ENCODE measurements around the gene GMDS. TPM values are rescaled to one million over a fixed set of nuclear protein-coding genes. Genes with fewer than 3 reads are reported as not detected.

GMDS gene
- total RNA-seq, 2 experiments from 2014 or later, result 33.2 to 33.5 TPM

DNA sequence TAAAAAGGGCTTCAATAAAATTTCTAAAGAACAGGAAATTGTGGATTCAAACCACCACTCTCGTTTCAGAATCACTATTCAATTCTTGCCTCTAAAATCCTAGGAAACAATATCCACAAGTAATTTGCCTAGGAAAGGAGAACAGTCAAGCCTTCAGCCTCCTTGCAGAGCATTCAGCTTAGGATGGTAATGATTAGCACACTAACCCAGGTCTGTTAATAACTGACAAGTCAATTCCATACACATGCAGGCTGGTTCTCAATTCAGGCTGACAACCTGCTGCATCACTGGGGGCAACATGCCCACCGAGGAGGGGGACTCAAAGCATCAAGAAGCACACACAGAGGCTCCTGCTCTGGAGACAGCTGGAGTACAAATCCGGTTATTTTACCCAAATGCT, 57.6 kb downstream of the GMDS start:
- ChIA-PET CTCF (interaction anchor here (0.7 to 1.4 kb wide), 3 partner anchors 8 to 101 kb away, joined by 3 to 6 read pairs (median 3); no protein-coding TSS in a partner anchor), POLR2A (no interaction called here)
- peaks cover 19% of the 10 kb centered on the region for H3K27me3 Mint-ChIP-seq
- ATAC-seq (no peak), DNase-seq (no peak)
- no peak overlapping the region for H3K27ac Mint-ChIP-seq
- no peak overlapping the region for H3K4me3 Mint-ChIP-seq
- H3K4me1 Mint-ChIP-seq, result peaks cover 17% of the 10 kb centered on the region
- intact Hi-C loops (cut with DNase I, micrococcal nuclease), result loop anchor here (2.0 to 5.0 kb wide), 2 partner anchors 27 to 61 kb away; no protein-coding TSS in a partner anchor
- no peaks in the 10 kb centered on the region for H3K36me3 Mint-ChIP-seq (ENCODE audit: low read depth)
- H3K9me3 Mint-ChIP-seq (ENCODE audit: low read depth), result no peaks in the 10 kb centered on the region

DNA sequence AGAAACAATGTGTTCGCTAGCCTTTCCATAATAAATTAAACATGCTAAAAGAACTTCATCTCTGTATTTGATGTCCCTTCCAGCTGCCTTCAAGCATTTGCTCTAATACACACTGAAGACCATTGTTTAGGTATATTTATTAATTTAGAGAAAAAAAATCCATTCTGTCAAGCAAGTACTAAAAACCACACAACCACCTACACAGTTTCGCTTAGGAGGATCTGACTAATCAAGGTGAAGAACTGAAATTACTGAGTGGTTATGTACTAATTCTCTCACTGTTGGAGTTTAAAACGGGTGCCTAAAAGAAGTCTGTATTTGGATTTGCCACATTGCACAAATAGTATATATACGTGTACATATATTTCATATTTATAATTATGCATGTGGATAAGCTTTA, 58.9 kb downstream of the GMDS start:
- Mint-ChIP-seq H3K27ac (no peak overlapping the region), H3K9me3 (ENCODE audit: low read depth) (no peaks in the 10 kb centered on the region), H3K4me3 (no peak overlapping the region), H3K4me1 (peaks cover 24% of the 10 kb centered on the region), H3K36me3 (ENCODE audit: low read depth) (no peaks in the 10 kb centered on the region), H3K27me3 (peaks cover 19% of the 10 kb centered on the region)
- DNase-seq (peak; percentile 56), ATAC-seq (peak; percentile 74)
- ChIA-PET CTCF (interaction anchor here (1.4 kb wide), 1 partner anchor 9 kb away, joined by 6 read pairs; no protein-coding TSS in a partner anchor), POLR2A (no interaction called here)
- intact Hi-C loops (cut with DNase I, micrococcal nuclease), result loop anchor here (1.0 to 5.0 kb wide), 5 partner anchors 26 to 75 kb away; partner anchors contain the start of gene GMDS (in 1 of the 2)

DNA sequence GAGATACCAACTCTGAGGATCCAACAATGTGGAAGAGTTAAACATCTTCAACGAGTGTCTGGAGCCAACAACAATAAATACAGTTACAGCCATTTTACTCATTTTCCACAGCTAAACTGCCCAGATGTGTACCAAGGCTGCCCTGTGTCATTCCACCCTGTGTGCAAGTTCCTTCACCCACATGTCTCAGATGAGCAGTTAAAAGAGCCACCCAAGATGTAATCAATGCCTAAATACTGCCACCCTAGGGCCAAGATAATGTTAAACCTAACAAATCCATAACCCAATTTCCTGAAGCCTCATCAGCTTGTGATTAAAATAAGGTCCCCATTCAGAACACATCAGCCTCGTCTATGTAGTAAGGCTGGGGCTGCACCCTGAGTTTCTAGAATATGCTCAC, 59.9 kb downstream of the GMDS start:
- intact Hi-C loops (cut with DNase I, micrococcal nuclease), result loop anchor here in 1 of 2 experiments (5.0 kb wide), 1 partner anchor 58 kb away; no protein-coding TSS in a partner anchor
- Mint-ChIP-seq H3K4me3 (no peak overlapping the region), H3K36me3 (ENCODE audit: low read depth) (no peaks in the 10 kb centered on the region), H3K9me3 (ENCODE audit: low read depth) (no peaks in the 10 kb centered on the region), H3K4me1 (peaks cover 28% of the 10 kb centered on the region), H3K27me3 (peaks cover 19% of the 10 kb centered on the region), H3K27ac (no peak overlapping the region)
- POLR2A ChIA-PET, result no interaction called here
- ATAC-seq (peak; percentile 29), DNase-seq (no peak)
- CTCF ChIA-PET, result interaction anchor here (0.7 to 1.2 kb wide), 3 partner anchors 55 to 557 kb away, joined by 3 read pairs; no protein-coding TSS in a partner anchor

DNA sequence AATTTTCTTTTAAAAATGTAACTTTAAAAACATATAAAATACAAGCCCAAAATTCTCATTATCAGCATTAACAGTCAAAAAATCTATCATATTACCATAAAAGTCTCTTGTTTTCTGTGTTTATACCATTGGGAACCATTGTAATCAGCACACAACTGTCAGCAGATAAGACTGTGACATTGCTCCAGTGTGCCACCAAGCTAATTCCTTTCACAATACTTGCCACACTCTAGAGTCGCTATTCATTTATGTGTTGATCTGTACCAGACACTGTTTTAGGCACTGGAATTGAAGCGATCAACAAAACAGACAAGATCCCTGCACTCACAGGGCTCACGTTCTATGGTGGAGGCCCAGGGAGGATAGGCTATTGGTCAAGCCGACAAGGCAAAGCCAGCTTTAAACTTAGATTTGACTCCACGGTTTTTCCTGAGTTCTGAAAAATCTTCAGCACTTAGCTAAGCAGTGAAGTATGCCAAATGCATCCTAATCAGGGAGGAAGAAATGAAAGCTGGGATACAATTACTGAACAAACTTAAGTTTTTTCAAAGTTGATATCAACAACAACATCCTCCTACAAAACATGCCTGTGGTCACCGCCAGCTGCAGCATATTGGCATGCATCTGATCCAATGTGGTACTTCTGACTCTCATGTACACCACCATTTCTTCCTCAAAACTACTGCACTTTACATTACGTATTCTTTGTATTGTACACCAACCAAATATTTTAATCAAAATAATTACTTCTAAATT, 60.5 kb downstream of the GMDS start:
- POLR2A ChIA-PET, result no interaction called here
- Mint-ChIP-seq H3K27me3 (peaks cover 19% of the 10 kb centered on the region), H3K4me3 (no peak overlapping the region), H3K27ac (no peak overlapping the region), H3K9me3 (ENCODE audit: low read depth) (no peaks in the 10 kb centered on the region), H3K4me1 (peaks cover 28% of the 10 kb centered on the region), H3K36me3 (ENCODE audit: low read depth) (no peaks in the 10 kb centered on the region)
- CTCF ChIA-PET, result interaction anchor here (0.6 to 1.2 kb wide), 4 partner anchors 55 to 557 kb away, joined by 3 read pairs; no protein-coding TSS in a partner anchor
- ATAC-seq (no peak), DNase-seq (no peak)
- intact Hi-C loops (cut with DNase I, micrococcal nuclease), result loop anchor here in 1 of 2 experiments (5.0 kb wide), 1 partner anchor 58 kb away; no protein-coding TSS in a partner anchor

DNA sequence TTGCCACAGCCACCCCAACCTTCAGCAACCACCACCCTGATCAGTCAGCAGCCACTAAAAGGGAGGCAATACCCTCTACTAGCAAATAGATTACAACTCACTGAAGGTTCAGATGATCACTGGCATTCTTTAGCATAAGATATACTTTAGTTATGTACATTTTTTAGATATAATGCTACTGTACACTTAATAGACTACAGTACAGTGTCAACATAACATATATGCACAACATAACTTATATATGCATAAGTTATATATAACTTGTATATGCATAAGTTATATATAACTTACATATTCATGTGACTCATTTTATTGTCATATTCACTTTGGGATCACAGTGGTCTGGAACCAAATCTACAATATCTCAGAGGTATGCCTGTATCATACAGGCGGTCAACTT, 61.7 kb downstream of the GMDS start:
- ATAC-seq (no peak), DNase-seq (no peak)
- Mint-ChIP-seq H3K4me1 (peaks cover 28% of the 10 kb centered on the region), H3K36me3 (ENCODE audit: low read depth) (no peaks in the 10 kb centered on the region), H3K27ac (no peak overlapping the region), H3K27me3 (peaks cover 12% of the 10 kb centered on the region), H3K9me3 (ENCODE audit: low read depth) (peaks cover 3% of the 10 kb centered on the region), H3K4me3 (no peak overlapping the region)
- POLR2A ChIA-PET, result interaction anchor here (0.5 kb wide), 1 partner anchor 659 kb away, joined by 3 read pairs; no protein-coding TSS in a partner anchor
- CTCF ChIA-PET, result no interaction called here
- intact Hi-C loops (cut with DNase I, micrococcal nuclease), result no loop called here

DNA sequence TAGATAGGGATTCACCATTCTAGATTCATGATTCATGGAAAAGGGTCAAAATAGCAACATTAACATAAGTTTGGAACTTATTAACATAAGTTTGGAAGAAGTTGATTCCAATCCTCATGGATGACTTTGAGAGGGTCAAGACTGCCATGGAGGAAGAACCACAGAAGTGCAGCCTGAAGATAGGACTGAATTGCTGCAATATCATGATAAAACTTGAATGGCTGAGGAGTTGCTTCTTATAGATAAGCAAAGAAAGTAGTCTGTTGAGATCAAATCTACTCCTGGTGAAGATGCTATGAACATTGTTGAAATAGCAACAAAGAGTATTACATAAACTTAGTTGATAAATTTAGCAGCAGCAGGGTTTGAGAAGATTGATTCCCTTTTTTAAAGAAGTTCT, 62.2 kb downstream of the GMDS start:
- intact Hi-C loops (cut with DNase I, micrococcal nuclease), result no loop called here
- H3K36me3 Mint-ChIP-seq (ENCODE audit: low read depth), result peaks cover 2% of the 10 kb centered on the region
- CTCF ChIA-PET, result interaction anchor here (0.6 kb wide), 1 partner anchor 92 kb away, joined by 5 read pairs; no protein-coding TSS in a partner anchor

DNA sequence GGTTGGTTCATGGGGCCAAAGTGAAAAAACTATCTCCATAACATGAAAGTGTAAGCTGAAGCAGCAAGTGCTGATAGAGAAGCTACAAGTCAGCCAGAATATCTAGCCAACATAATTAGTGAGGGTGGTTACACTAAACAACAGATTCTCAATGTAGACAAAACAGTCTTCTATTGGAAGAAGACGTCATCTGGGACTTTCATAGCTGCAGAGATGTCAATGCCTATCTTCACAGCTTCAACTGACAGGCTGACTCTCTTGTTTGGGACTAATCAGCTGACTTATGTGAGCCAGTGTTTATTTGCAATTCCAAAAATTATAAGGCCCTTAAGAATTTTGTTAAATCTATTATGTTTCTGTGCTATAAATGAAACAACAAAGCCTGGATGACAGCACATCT, 63.2 kb downstream of the GMDS start:
- no peak overlapping the region for H3K27ac Mint-ChIP-seq
- ATAC-seq (no peak), DNase-seq (no peak)
- ChIA-PET CTCF (interaction anchor here (0.9 kb wide), 1 partner anchor 289 kb away, joined by 4 read pairs; no protein-coding TSS in a partner anchor), POLR2A (no interaction called here)
- H3K4me3 Mint-ChIP-seq, result no peak overlapping the region
- intact Hi-C loops (cut with DNase I, micrococcal nuclease), result no loop called here
- peaks cover 7% of the 10 kb centered on the region for H3K27me3 Mint-ChIP-seq
- peaks cover 11% of the 10 kb centered on the region for H3K36me3 Mint-ChIP-seq (ENCODE audit: low read depth)
- peaks cover 25% of the 10 kb centered on the region for H3K4me1 Mint-ChIP-seq
- peaks cover 13% of the 10 kb centered on the region for H3K9me3 Mint-ChIP-seq (ENCODE audit: low read depth)

More for the DNA sequence above, 62.2 kb downstream of the GMDS start:
- no peak overlapping the region for H3K4me3 Mint-ChIP-seq
- H3K27ac Mint-ChIP-seq, result no peak overlapping the region
- peaks cover 7% of the 10 kb centered on the region for H3K9me3 Mint-ChIP-seq (ENCODE audit: low read depth)
- H3K27me3 Mint-ChIP-seq, result peaks cover 9% of the 10 kb centered on the region
- ATAC-seq (no peak), DNase-seq (no peak)
- H3K4me1 Mint-ChIP-seq, result peaks cover 28% of the 10 kb centered on the region
- POLR2A ChIA-PET, result interaction anchor here (0.5 kb wide), 1 partner anchor 658 kb away, joined by 3 read pairs; no protein-coding TSS in a partner anchor

DNA sequence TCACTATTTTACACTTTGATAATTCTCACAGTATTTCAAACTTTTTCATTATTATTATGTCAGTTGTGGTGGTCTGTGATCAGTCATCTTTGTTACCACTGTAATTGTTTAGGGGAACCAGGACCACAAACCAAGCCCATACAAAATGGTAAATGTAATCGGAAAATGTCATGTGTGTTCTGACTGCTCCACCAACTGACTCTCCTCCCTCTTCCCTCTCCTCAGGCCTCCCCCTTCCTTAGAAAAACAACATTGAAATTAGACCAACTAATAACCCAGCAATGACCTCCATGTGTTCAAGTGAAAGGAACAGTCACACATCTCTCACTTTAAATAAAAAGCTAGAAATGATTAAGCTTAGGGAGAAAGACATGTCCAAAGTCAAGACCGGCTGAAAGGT, 63.8 kb downstream of the GMDS start:
- intact Hi-C loops (cut with DNase I, micrococcal nuclease), result no loop called here
- Mint-ChIP-seq H3K36me3 (ENCODE audit: low read depth) (peaks cover 11% of the 10 kb centered on the region), H3K27ac (no peak overlapping the region), H3K9me3 (ENCODE audit: low read depth) (peaks cover 13% of the 10 kb centered on the region), H3K4me1 (peaks cover 23% of the 10 kb centered on the region), H3K4me3 (no peak overlapping the region), H3K27me3 (peaks cover 7% of the 10 kb centered on the region)
- DNase-seq, result no peak
- CTCF ChIA-PET, result interaction anchor here (0.9 to 1.0 kb wide), 2 partner anchors 63 to 290 kb away, joined by 3 to 4 read pairs; no protein-coding TSS in a partner anchor
- POLR2A ChIA-PET, result no interaction called here
- ATAC-seq, result no peak

DNA sequence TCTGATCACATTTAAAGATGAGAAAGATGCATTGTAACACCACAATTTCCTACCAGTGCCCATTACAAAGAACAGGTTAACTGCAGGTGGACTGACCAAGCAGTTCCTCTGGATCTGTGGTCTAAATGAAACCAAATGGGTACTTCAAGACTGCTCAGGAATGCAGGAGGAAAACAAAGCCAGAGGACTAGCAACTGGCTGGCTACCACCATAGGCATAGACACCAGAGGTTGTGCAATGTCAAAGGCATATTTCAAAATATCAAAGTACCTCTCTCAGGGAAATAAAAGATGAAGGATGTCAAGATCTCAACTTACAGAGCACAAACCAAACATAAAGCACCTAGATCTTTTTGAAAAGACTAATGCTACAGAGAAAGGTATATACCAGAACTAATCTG, 65.5 kb downstream of the GMDS start:
- Mint-ChIP-seq H3K4me3 (no peak overlapping the region), H3K27ac (no peak overlapping the region), H3K4me1 (peaks cover 19% of the 10 kb centered on the region), H3K36me3 (ENCODE audit: low read depth) (peaks cover 11% of the 10 kb centered on the region), H3K27me3 (peaks cover 7% of the 10 kb centered on the region), H3K9me3 (ENCODE audit: low read depth) (peaks cover 13% of the 10 kb centered on the region)
- ChIA-PET CTCF (no interaction called here), POLR2A (no interaction called here)
- DNase-seq (no peak), ATAC-seq (no peak)
- intact Hi-C loops (cut with DNase I, micrococcal nuclease), result no loop called here

DNA sequence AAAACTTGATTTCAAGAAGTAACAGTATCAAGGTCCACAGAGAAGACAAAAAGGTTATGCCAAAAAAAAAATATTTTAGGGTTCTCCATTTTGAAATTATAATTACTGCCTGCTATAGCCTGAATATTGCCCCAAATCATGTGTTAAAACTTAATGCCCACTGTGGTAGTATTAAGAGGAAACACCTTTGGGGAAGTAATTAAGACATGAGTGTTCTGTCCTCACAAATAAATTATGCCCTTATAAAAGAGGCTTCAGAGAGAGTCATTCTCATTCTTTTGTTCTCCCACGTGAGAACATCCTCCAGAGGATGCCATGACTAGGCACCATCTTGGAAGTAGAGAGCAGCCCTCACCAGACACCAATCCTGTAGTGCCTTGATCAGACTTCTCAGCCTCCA, 66.2 kb downstream of the GMDS start:
- H3K4me3 Mint-ChIP-seq, result no peak overlapping the region
- DNase-seq, result no peak
- peaks cover 13% of the 10 kb centered on the region for H3K9me3 Mint-ChIP-seq (ENCODE audit: low read depth)
- no peak for ATAC-seq
- H3K27me3 Mint-ChIP-seq, result peaks cover 6% of the 10 kb centered on the region
- ChIA-PET POLR2A (no interaction called here), CTCF (no interaction called here)
- H3K36me3 Mint-ChIP-seq (ENCODE audit: low read depth), result peaks cover 11% of the 10 kb centered on the region
- intact Hi-C loops (cut with DNase I, micrococcal nuclease), result no loop called here
- peaks cover 18% of the 10 kb centered on the region for H3K4me1 Mint-ChIP-seq
- no peak overlapping the region for H3K27ac Mint-ChIP-seq

DNA sequence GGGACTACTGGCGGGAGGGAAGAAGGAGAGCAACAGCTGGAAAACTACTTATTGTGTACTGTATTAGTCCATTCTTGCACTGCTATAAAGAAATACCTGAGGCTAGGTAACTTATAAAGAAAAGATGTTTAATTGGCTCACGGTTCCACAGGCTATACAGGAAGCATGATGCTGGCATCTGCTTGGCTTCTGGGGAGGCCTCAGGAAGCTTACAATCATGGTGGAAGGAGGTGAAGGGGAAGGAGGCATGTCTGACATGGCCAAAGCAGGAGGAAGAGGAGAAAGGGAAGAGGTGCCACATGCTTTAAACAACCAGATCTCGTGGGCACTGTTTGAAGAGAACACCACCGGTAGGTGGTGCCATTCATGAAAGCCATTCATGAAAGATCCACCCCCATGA, 67.3 kb downstream of the GMDS start:
- Mint-ChIP-seq H3K4me1 (peaks cover 17% of the 10 kb centered on the region), H3K36me3 (ENCODE audit: low read depth) (peaks cover 11% of the 10 kb centered on the region), H3K4me3 (no peak overlapping the region), H3K9me3 (ENCODE audit: low read depth) (peaks cover 13% of the 10 kb centered on the region), H3K27ac (no peak overlapping the region), H3K27me3 (no peaks in the 10 kb centered on the region)
- POLR2A ChIA-PET, result no interaction called here
- DNase-seq, result no peak
- ATAC-seq, result no peak
- CTCF ChIA-PET, result no interaction called here
- intact Hi-C loops (cut with DNase I, micrococcal nuclease), result no loop called here

DNA sequence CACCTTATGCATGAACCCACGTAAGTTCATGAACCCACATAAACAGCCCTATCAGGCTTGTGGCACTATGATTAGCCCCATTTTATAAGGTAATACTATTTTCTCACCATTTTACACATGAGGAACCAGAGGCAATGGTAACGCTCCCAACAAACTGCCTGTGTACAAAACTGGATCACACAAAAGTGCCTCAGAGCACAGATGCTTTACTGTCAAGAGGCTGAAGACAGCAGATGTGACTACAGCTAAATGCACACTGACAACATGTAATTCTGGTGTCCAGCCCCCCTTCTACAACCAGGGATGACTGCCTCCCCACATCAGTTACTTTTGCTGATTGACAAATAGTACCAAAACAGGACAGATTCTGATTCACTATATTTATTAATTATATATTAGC, 69.6 kb downstream of the GMDS start:
- Mint-ChIP-seq H3K9me3 (ENCODE audit: low read depth) (peaks cover 13% of the 10 kb centered on the region), H3K36me3 (ENCODE audit: low read depth) (peaks cover 11% of the 10 kb centered on the region), H3K4me3 (no peak overlapping the region), H3K27ac (no peak overlapping the region), H3K4me1 (peaks cover 18% of the 10 kb centered on the region), H3K27me3 (no peaks in the 10 kb centered on the region)
- intact Hi-C loops (cut with DNase I, micrococcal nuclease), result no loop called here
- no peak for DNase-seq
- POLR2A ChIA-PET, result no interaction called here
- no peak for ATAC-seq
- CTCF ChIA-PET, result interaction anchor here (1.0 kb wide), 1 partner anchor 622 kb away, joined by 3 read pairs; no protein-coding TSS in a partner anchor
